Osteoblast (primary cell): ENCODE measurements around the gene KLK4. TPM values are rescaled to one million over a fixed set of nuclear protein-coding genes. Genes with fewer than 3 reads are reported as not detected.

Experiments used
- DNase-seq: peaks from one replicate; pipeline ENCODE4 v3.0.0; 2011; ENCODE audit warnings: low spot score, mixed read lengths; ENCODE audit not compliant: insufficient read length; ENCODE audit errors: missing footprints
- H2AFZ ChIP-seq: 2 replicates; pipeline ENCODE4 v1.6.0; 2011; ENCODE audit warnings: mild to moderate bottlenecking, low read length
- H3K27ac ChIP-seq: 2 replicates; pipeline ENCODE4 v1.5.1; 2011; ENCODE audit warnings: mild to moderate bottlenecking, low read depth, low read length, moderate library complexity
- H3K27me3 ChIP-seq: 2 replicates; pipeline ENCODE4 v1.6.0; 2012; ENCODE audit warnings: mild to moderate bottlenecking, control low read depth, inconsistent platforms, low read length, moderate library complexity; ENCODE audit not compliant: insufficient read depth
- H3K36me3 ChIP-seq: 2 replicates; pipeline ENCODE4 v1.5.1; 2011; ENCODE audit warnings: mild to moderate bottlenecking, low read length, control low read depth, moderate library complexity; ENCODE audit not compliant: insufficient read depth
- H3K4me1 ChIP-seq: 2 replicates; pipeline ENCODE4 v1.5.1; 2011; ENCODE audit warnings: mild to moderate bottlenecking, low read length, control low read depth, moderate library complexity; ENCODE audit not compliant: insufficient read depth
- H3K4me2 ChIP-seq: 2 replicates; pipeline ENCODE4 v1.6.0; 2011; ENCODE audit warnings: mild to moderate bottlenecking, low read length; ENCODE audit not compliant: insufficient read depth
- H3K4me3 ChIP-seq: fragments of 200-600 bp; sonication (generic); 3 replicates; pipeline ENCODE4 v1.5.1; 2012; ENCODE audit warnings: mild to moderate bottlenecking, low read length, inconsistent platforms; ENCODE audit not compliant: insufficient read depth
- H3K79me2 ChIP-seq: 2 replicates; pipeline ENCODE4 v1.6.0; 2012; ENCODE audit warnings: mild to moderate bottlenecking, low read length, control low read depth, inconsistent platforms; ENCODE audit not compliant: insufficient read depth
- H3K9me3 ChIP-seq: 2 replicates; pipeline ENCODE4 v1.5.1; 2011; ENCODE audit warnings: low read depth, low read length, control low read depth
- H4K20me1 ChIP-seq: 2 replicates; pipeline ENCODE4 v1.6.0; 2012; ENCODE audit warnings: mild to moderate bottlenecking, low read length, control low read depth; ENCODE audit not compliant: insufficient read depth
- CTCF ChIP-seq: IDR thresholded peaks from 2 replicates; pipeline ENCODE4 v1.5.1; 2011; ENCODE audit warnings: mild to moderate bottlenecking, low read depth, low read length, moderate library complexity; ENCODE audit errors: extremely low read depth
- total RNA-seq: library from RNA; depleted of rRNA; stranded (reverse); fragments of >200 nt; gene quantifications from 2 replicates; pipeline ENCODE4 v1.2.3, GENCODE V29; 2012

KLK4 gene
- total RNA-seq, 1 donor: not detected

GRCh38 chr19:50949861-50950260 lies 38.7 kb upstream of the KLK4 start:
- Histone ChIP-seq H3K4me3 (no peak overlapping the region), H3K79me2 (no peaks in the 10 kb centered on the region), H3K9me3 (no peaks in the 10 kb centered on the region), H3K36me3 (no peaks in the 10 kb centered on the region), H4K20me1 (no peaks in the 10 kb centered on the region), H2AFZ (no peak overlapping the region), H3K27me3 (no peaks in the 10 kb centered on the region), H3K4me1 (no peaks in the 10 kb centered on the region), H3K4me2 (no peak overlapping the region), H3K27ac (no peak overlapping the region)
- no peak for TF ChIP-seq CTCF
- DNase-seq: no peak

- H3K36me3 ChIP-seq: no peaks in the 10 kb centered on the region
- no peaks in the 10 kb centered on the region for H3K9me3 ChIP-seq
- H3K27ac ChIP-seq: no peak overlapping the region
- H3K4me2 ChIP-seq: no peak overlapping the region
- TF ChIP-seq CTCF: no peak
- H2AFZ ChIP-seq: no peak overlapping the region
- no peaks in the 10 kb centered on the region for H3K27me3 ChIP-seq
- no peaks in the 10 kb centered on the region for H4K20me1 ChIP-seq
- H3K4me3 ChIP-seq: no peak overlapping the region
- no peaks in the 10 kb centered on the region for H3K4me1 ChIP-seq
- H3K79me2 ChIP-seq: no peaks in the 10 kb centered on the region
- no peak for DNase-seq
These were observed 35.9 kb upstream of the KLK4 start for GRCh38 chr19:50947123-50947522.

GRCh38 chr19:50944795-50945194 lies 33.6 kb upstream of the KLK4 start:
- no peak for TF ChIP-seq CTCF
- no peak overlapping the region for H2AFZ ChIP-seq
- no peaks in the 10 kb centered on the region for H4K20me1 ChIP-seq
- H3K4me1 ChIP-seq: no peaks in the 10 kb centered on the region
- H3K79me2 ChIP-seq: no peaks in the 10 kb centered on the region
- no peaks in the 10 kb centered on the region for H3K9me3 ChIP-seq
- no peaks in the 10 kb centered on the region for H3K36me3 ChIP-seq
- DNase-seq: no peak
- H3K27ac ChIP-seq: no peak overlapping the region
- H3K27me3 ChIP-seq: no peaks in the 10 kb centered on the region
- no peak overlapping the region for H3K4me2 ChIP-seq
- H3K4me3 ChIP-seq: no peak overlapping the region

- no peak overlapping the region for H3K4me2 ChIP-seq
- H3K27ac ChIP-seq: no peak overlapping the region
- H3K4me3 ChIP-seq: no peak overlapping the region
- no peaks in the 10 kb centered on the region for H3K36me3 ChIP-seq
- no peaks in the 10 kb centered on the region for H3K79me2 ChIP-seq
- no peaks in the 10 kb centered on the region for H3K4me1 ChIP-seq
- TF ChIP-seq CTCF: no peak
- H3K9me3 ChIP-seq: no peaks in the 10 kb centered on the region
- no peak for DNase-seq
- H3K27me3 ChIP-seq: no peaks in the 10 kb centered on the region
- no peak overlapping the region for H2AFZ ChIP-seq
- no peaks in the 10 kb centered on the region for H4K20me1 ChIP-seq
These were observed 32.1 kb upstream of the KLK4 start for GRCh38 chr19:50943074-50943828.
